Measurements from ENCODE around the gene RBBP5.
A peak's percentile ranks its signal among the peaks of the same experiment; 100 is the strongest.

The RBBP5 gene

GRCh38 chr1:205073511-205073910, 48.3 kb downstream of the RBBP5 start:
- DNase-seq: no peak

- no peak for DNase-seq
Observed at GRCh38 chr1:205072881-205073280, 48.9 kb downstream of the RBBP5 start.

GRCh38 chr1:205072286-205072685, 49.5 kb downstream of the RBBP5 start:
- no peak for DNase-seq

GRCh38 chr1:205071801-205072200, 50.0 kb downstream of the RBBP5 start:
- DNase-seq: no peak

GRCh38 chr1:205071028-205071409, 50.8 kb downstream of the RBBP5 start:
- no peak for DNase-seq

- DNase-seq: no peak
Observed at GRCh38 chr1:205069371-205070125, 52.2 kb downstream of the RBBP5 start.

GRCh38 chr1:205068457-205069040, 53.2 kb downstream of the RBBP5 start:
- DNase-seq: no peak

- DNase-seq: no peak
Observed at GRCh38 chr1:205068001-205068400, 53.8 kb downstream of the RBBP5 start.

GRCh38 chr1:205067031-205067430, 54.7 kb downstream of the RBBP5 start:
- no peak for DNase-seq

- no peak for DNase-seq
Observed at GRCh38 chr1:205066141-205066818, 55.5 kb downstream of the RBBP5 start.

GRCh38 chr1:205065666-205066065, 56.1 kb downstream of the RBBP5 start:
- no peak for DNase-seq

GRCh38 chr1:205064741-205065316, 56.9 kb downstream of the RBBP5 start:
- DNase-seq: no peak

- no peak for DNase-seq
Observed at GRCh38 chr1:205064301-205064700, 57.5 kb downstream of the RBBP5 start.

GRCh38 chr1:205062895-205063294, 58.9 kb downstream of the RBBP5 start:
- no peak for DNase-seq

GRCh38 chr1:205062319-205062718, 59.5 kb downstream of the RBBP5 start:
- no peak for DNase-seq

- DNase-seq: peak; percentile 41
Observed at GRCh38 chr1:205061665-205062069, 60.1 kb downstream of the RBBP5 start.

- DNase-seq: no peak
Observed at GRCh38 chr1:205061227-205061626, 60.6 kb downstream of the RBBP5 start.

- no peak for DNase-seq
Observed at GRCh38 chr1:205060746-205061145, 61.0 kb downstream of the RBBP5 start.

- DNase-seq: no peak
Observed at GRCh38 chr1:205059660-205060059, 62.1 kb downstream of the RBBP5 start.

- DNase-seq: no peak
Observed at GRCh38 chr1:205058853-205059252, 62.9 kb downstream of the RBBP5 start.

GRCh38 chr1:205057808-205058575, 63.8 kb downstream of the RBBP5 start:
- no peak for DNase-seq

GRCh38 chr1:205056956-205057568, 64.7 kb downstream of the RBBP5 start:
- DNase-seq: no peak

GRCh38 chr1:205056188-205056611, 65.6 kb downstream of the RBBP5 start:
- DNase-seq: no peak

Data from NCI-H526 treated with DMSO at 0.1 percent for 48 hours (cell line).